MM.1S (cell line): Measurements from ENCODE around the gene KIF3C.

Experiments
- DNase-seq: peaks from one replicate; pipeline ENCODE4 v3.0.0-alpha.2; 2015
- H2AFZ ChIP-seq: fragments of 300-600 bp; sonication (generic); 2 replicates; pipeline ENCODE4 v1.6.0; 2016; ENCODE audit warnings: antibody characterized with exemption, low read length
- H3F3A ChIP-seq: fragments of 300-600 bp; sonication (generic); 2 replicates; pipeline ENCODE4 v1.6.1; 2016; ENCODE audit warnings: mild to moderate bottlenecking, antibody characterized with exemption, low read length, moderate library complexity, mixed read lengths; ENCODE audit not compliant: insufficient read depth
- H3K27ac ChIP-seq: fragments of 300-600 bp; sonication (generic); 2 replicates; pipeline ENCODE4 v1.5.1; 2016; ENCODE audit warnings: mild to moderate bottlenecking, low read length
- H3K27me3 ChIP-seq: fragments of 300-600 bp; sonication (generic); replicated peaks from 2 replicates; pipeline ENCODE4 v1.6.0; 2016; ENCODE audit warnings: low read length; ENCODE audit not compliant: insufficient read depth
- H3K36me3 ChIP-seq: fragments of 300-600 bp; sonication (generic); replicated peaks from 2 replicates; pipeline ENCODE4 v1.6.1; 2016; ENCODE audit warnings: mild to moderate bottlenecking, low read length, mixed read lengths; ENCODE audit not compliant: insufficient read depth
- H3K4me1 ChIP-seq: fragments of 300-600 bp; sonication (generic); 2 replicates; pipeline ENCODE4 v1.6.1; 2016; ENCODE audit warnings: low read length, mixed read lengths
- H3K4me2 ChIP-seq: fragments of 300-600 bp; sonication (generic); 2 replicates; pipeline ENCODE4 v1.6.0; 2016; ENCODE audit warnings: low read depth, low read length
- H3K4me3 ChIP-seq: fragments of 300-600 bp; sonication (generic); 2 replicates; pipeline ENCODE4 v1.5.1; 2016; ENCODE audit warnings: low read length, mixed read lengths
- H3K79me2 ChIP-seq: fragments of 300-600 bp; sonication (generic); 2 replicates; pipeline ENCODE4 v1.6.1; 2016; ENCODE audit warnings: mixed run types, low read length, mixed read lengths
- H3K9ac ChIP-seq: fragments of 300-600 bp; sonication (generic); 2 replicates; pipeline ENCODE4 v1.6.1; 2016; ENCODE audit warnings: low read length, mixed read lengths
- H3K9me2 ChIP-seq: fragments of 300-600 bp; sonication (generic); replicated peaks from 2 replicates; pipeline ENCODE4 v1.6.1; 2016; ENCODE audit warnings: mild to moderate bottlenecking, low read length, mixed read lengths; ENCODE audit not compliant: insufficient read depth
- H3K9me3 ChIP-seq: fragments of 300-600 bp; sonication (generic); replicated peaks from 2 replicates; pipeline ENCODE4 v1.6.1; 2016; ENCODE audit warnings: mild to moderate bottlenecking, low read length, mixed read lengths; ENCODE audit not compliant: insufficient read depth
- H4K20me1 ChIP-seq: fragments of 300-600 bp; sonication (generic); 2 replicates; pipeline ENCODE4 v1.6.1; 2016; ENCODE audit warnings: mild to moderate bottlenecking, low read length, moderate library complexity, mixed read lengths; ENCODE audit not compliant: insufficient read depth
- EZH2 ChIP-seq: fragments of 300-600 bp; sonication (generic); optimal IDR thresholded peaks from 2 replicates; pipeline ENCODE3; 2017; ENCODE audit warnings: low read depth, mild to moderate bottlenecking, antibody characterized with exemption, low read length, mixed read lengths
- EZH2phosphoT487 ChIP-seq: fragments of 300-600 bp; sonication (generic); IDR thresholded peaks from 2 replicates; pipeline ENCODE4 v1.6.1; 2018; ENCODE audit warnings: antibody characterized with exemption, low read length
- TF ChIP-seq, protein P1 (sequence below): fragments of 300-600 bp; sonication (generic); IDR thresholded peaks from 2 replicates; pipeline ENCODE4 v1.5.1; 2016; ENCODE audit warnings: antibody characterized with exemption, low read length, mixed read lengths

KIF3C gene

GRCh38 chr2:25895610-25896009 is 86.7 kb downstream of the KIF3C start:
- no peak for DNase-seq
- H3K36me3 ChIP-seq, result no peaks in the 10 kb centered on the region
- H3F3A ChIP-seq, result no peaks in the 10 kb centered on the region
- H3K9ac ChIP-seq, result no peak overlapping the region
- no peaks in the 10 kb centered on the region for H3K79me2 ChIP-seq
- H3K27me3 ChIP-seq, result no peaks in the 10 kb centered on the region
- H3K4me3 ChIP-seq, result no peak overlapping the region
- H3K9me2 ChIP-seq, result no peaks in the 10 kb centered on the region
- no peaks in the 10 kb centered on the region for H3K9me3 ChIP-seq
- no peak overlapping the region for H3K27ac ChIP-seq
- H3K4me2 ChIP-seq, result no peak overlapping the region
- H4K20me1 ChIP-seq, result no peaks in the 10 kb centered on the region
- H3K4me1 ChIP-seq, result no peaks in the 10 kb centered on the region
- TF ChIP-seq EZH2 (no peak), EZH2phosphoT487 (no peak)
- TF ChIP-seq, protein P1, sequence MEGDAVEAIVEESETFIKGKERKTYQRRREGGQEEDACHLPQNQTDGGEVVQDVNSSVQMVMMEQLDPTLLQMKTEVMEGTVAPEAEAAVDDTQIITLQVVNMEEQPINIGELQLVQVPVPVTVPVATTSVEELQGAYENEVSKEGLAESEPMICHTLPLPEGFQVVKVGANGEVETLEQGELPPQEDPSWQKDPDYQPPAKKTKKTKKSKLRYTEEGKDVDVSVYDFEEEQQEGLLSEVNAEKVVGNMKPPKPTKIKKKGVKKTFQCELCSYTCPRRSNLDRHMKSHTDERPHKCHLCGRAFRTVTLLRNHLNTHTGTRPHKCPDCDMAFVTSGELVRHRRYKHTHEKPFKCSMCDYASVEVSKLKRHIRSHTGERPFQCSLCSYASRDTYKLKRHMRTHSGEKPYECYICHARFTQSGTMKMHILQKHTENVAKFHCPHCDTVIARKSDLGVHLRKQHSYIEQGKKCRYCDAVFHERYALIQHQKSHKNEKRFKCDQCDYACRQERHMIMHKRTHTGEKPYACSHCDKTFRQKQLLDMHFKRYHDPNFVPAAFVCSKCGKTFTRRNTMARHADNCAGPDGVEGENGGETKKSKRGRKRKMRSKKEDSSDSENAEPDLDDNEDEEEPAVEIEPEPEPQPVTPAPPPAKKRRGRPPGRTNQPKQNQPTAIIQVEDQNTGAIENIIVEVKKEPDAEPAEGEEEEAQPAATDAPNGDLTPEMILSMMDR, result no peak
- no peak overlapping the region for H2AFZ ChIP-seq

- no peaks in the 10 kb centered on the region for H3F3A ChIP-seq
- H3K9ac ChIP-seq, result no peak overlapping the region
- H3K27ac ChIP-seq, result no peak overlapping the region
- no peaks in the 10 kb centered on the region for H4K20me1 ChIP-seq
- H3K9me3 ChIP-seq, result no peaks in the 10 kb centered on the region
- DNase-seq, result no peak
- no peaks in the 10 kb centered on the region for H3K4me1 ChIP-seq
- H2AFZ ChIP-seq, result no peak overlapping the region
- H3K27me3 ChIP-seq, result no peaks in the 10 kb centered on the region
- no peaks in the 10 kb centered on the region for H3K79me2 ChIP-seq
- H3K4me2 ChIP-seq, result no peak overlapping the region
- no peaks in the 10 kb centered on the region for H3K36me3 ChIP-seq
- H3K9me2 ChIP-seq, result no peaks in the 10 kb centered on the region
- no peak overlapping the region for H3K4me3 ChIP-seq
- TF ChIP-seq, protein P1, result no peak
- TF ChIP-seq EZH2 (no peak), EZH2phosphoT487 (no peak)
These were observed 87.3 kb downstream of the KIF3C start for GRCh38 chr2:25895018-25895417.

GRCh38 chr2:25894135-25894830 is 88.0 kb downstream of the KIF3C start:
- Histone ChIP-seq H3K36me3 (no peaks in the 10 kb centered on the region), H4K20me1 (no peaks in the 10 kb centered on the region), H3K9me2 (no peaks in the 10 kb centered on the region), H2AFZ (no peak overlapping the region), H3K79me2 (no peaks in the 10 kb centered on the region), H3K4me3 (no peak overlapping the region), H3K4me2 (no peak overlapping the region), H3K4me1 (no peaks in the 10 kb centered on the region), H3F3A (no peaks in the 10 kb centered on the region), H3K27ac (no peak overlapping the region), H3K9me3 (no peaks in the 10 kb centered on the region), H3K9ac (no peak overlapping the region), H3K27me3 (no peaks in the 10 kb centered on the region)
- DNase-seq, result no peak
- TF ChIP-seq EZH2phosphoT487 (no peak), EZH2 (no peak)
- TF ChIP-seq, protein P1, result no peak
